ENCODE data around the gene SUN1. TPM values are rescaled to one million over a fixed set of nuclear protein-coding genes. Genes with fewer than 3 reads are reported as not detected.

Gene SUN1
- total RNA-seq, 4 donors from 2014 or later, result 243 to 263 (median 244) TPM

DNA sequence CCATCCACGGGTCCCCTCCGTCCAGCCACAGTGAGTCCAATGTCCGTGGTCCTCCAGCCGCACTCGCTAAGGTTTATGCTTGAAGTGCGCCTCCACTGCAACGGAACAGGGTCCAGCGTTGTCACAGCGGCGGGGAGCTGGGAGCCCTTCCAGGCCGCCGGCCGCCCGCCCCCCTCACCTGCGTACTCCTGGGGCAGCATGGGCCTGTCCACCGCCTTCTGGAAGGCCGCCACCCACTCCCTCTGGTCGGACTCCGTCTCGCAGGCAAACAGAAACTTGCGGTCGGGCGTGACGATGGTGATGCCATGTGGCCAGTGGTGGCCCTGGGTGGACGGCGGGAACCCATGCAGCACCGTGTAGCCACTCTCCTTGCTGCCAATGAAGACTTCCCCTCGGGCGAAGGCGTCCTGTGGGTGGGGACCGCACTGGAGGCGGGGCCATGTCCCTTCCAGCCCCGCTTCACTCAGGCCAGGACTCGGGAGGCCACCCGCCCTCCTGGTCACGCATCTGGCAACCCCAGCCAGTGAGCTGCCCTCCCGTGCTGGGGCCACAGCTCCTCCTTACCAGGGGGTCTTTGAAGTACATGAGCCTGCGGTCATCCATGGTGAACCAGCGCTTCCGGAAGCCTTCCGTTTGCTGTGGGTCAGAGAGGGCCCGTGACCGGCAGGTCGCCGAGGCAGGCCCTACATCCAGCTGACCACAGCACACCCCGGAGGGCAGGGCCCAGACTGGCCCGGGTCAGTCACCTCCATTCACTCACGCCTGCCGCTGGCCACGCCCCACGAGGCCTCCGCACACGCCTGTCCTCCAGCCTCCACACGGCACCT, 66.8 kb downstream of the SUN1 start:
- peaks cover 0 to 60% (median 21%) of the 10 kb centered on the region in 3 donors for H3K36me3 ChIP-seq
- WGBS, 2 donors, result 81 to 85% methylated on average over 42 to 53 of the region's 54 CpGs
- no peak for DNase-seq (ENCODE audit: low spot score in 2 of 2)

GRCh38 chr7:899806-900205, 67.5 kb downstream of the SUN1 start:
- Histone ChIP-seq H3K4me1 (peaks cover 0 to 55% (median 14%) of the 10 kb centered on the region in 4 donors), H3K4me3 (no peak overlapping the region), H3K36me3 (peaks cover 0 to 52% (median 18%) of the 10 kb centered on the region in 3 donors), H3K27ac (peak overlapping the region in 2 of 4 donors; percentile 81), H3K9me3 (no peaks in the 10 kb centered on the region), H3K27me3 (peaks cover 0 to 7% of the 10 kb centered on the region in 2 donors)
- 93% methylated on average over 13 to 16 of the region's 16 CpGs for WGBS, 2 donors
- TF ChIP-seq, protein P1, sequence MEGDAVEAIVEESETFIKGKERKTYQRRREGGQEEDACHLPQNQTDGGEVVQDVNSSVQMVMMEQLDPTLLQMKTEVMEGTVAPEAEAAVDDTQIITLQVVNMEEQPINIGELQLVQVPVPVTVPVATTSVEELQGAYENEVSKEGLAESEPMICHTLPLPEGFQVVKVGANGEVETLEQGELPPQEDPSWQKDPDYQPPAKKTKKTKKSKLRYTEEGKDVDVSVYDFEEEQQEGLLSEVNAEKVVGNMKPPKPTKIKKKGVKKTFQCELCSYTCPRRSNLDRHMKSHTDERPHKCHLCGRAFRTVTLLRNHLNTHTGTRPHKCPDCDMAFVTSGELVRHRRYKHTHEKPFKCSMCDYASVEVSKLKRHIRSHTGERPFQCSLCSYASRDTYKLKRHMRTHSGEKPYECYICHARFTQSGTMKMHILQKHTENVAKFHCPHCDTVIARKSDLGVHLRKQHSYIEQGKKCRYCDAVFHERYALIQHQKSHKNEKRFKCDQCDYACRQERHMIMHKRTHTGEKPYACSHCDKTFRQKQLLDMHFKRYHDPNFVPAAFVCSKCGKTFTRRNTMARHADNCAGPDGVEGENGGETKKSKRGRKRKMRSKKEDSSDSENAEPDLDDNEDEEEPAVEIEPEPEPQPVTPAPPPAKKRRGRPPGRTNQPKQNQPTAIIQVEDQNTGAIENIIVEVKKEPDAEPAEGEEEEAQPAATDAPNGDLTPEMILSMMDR (IDR thresholded peaks at IDR 0.05), result no peak
- no peak for TF ChIP-seq POLR2A (IDR thresholded peaks at IDR 0.05)
- TF ChIP-seq EP300 (IDR thresholded peaks at IDR 0.05), result no peak
- DNase-seq (ENCODE audit: low spot score in 2 of 2), result no peak

More for the DNA sequence above, 66.8 kb downstream of the SUN1 start:
- Histone ChIP-seq H3K4me3 (no peak overlapping the region), H3K9me3 (no peaks in the 10 kb centered on the region), H3K27ac (peak overlapping the region in 2 of 4 donors; percentile 81), H3K4me1 (peaks cover 0 to 48% (median 11%) of the 10 kb centered on the region in 4 donors), H3K27me3 (peaks cover 0 to 7% of the 10 kb centered on the region in 2 donors)
- no peak for TF ChIP-seq POLR2A (IDR thresholded peaks at IDR 0.05)
- no peak for TF ChIP-seq EP300 (IDR thresholded peaks at IDR 0.05)
- TF ChIP-seq, protein P1 (IDR thresholded peaks at IDR 0.05), result no peak

- peak overlapping the region; percentile 68 to 81 (median 76) for H3K27ac ChIP-seq
- peaks cover 0 to 46% (median 11%) of the 10 kb centered on the region in 3 donors for H3K36me3 ChIP-seq
- WGBS, 2 donors, result 55 to 77% methylated on average over 4 to 17 of the region's 26 CpGs
These were observed 68.2 kb downstream of the SUN1 start for GRCh38 chr7:900331-901040.

GRCh38 chr7:901041-901387, 68.7 kb downstream of the SUN1 start:
- 33 to 49% methylated on average over 5 to 7 of the region's 8 CpGs for WGBS, 2 donors
- no peaks in the 10 kb centered on the region for H3K9me3 ChIP-seq
- DNase-seq (ENCODE audit: low spot score in 2 of 2), result no peak
- H3K27ac ChIP-seq, result peak overlapping the region; percentile 68 to 81 (median 76)
- H3K27me3 ChIP-seq, result peaks cover 0 to 7% of the 10 kb centered on the region in 2 donors
- no peak for TF ChIP-seq POLR2A (IDR thresholded peaks at IDR 0.05)
- TF ChIP-seq, protein P1 (IDR thresholded peaks at IDR 0.05), result no peak
- no peak for TF ChIP-seq EP300 (IDR thresholded peaks at IDR 0.05)
- peaks cover 0 to 57% (median 14%) of the 10 kb centered on the region in 4 donors for H3K4me1 ChIP-seq
- no peak overlapping the region for H3K4me3 ChIP-seq
- H3K36me3 ChIP-seq, result peaks cover 0 to 40% (median 6%) of the 10 kb centered on the region in 3 donors

More at GRCh38 chr7:900331-901040, 68.2 kb downstream of the SUN1 start:
- Histone ChIP-seq H3K27me3 (peaks cover 0 to 7% of the 10 kb centered on the region in 2 donors), H3K4me1 (peaks cover 0 to 57% (median 14%) of the 10 kb centered on the region in 4 donors), H3K9me3 (no peaks in the 10 kb centered on the region), H3K4me3 (no peak overlapping the region)
- TF ChIP-seq POLR2A (IDR thresholded peaks at IDR 0.05) (no peak), EP300 (IDR thresholded peaks at IDR 0.05) (no peak)
- TF ChIP-seq, protein P1 (IDR thresholded peaks at IDR 0.05), result no peak
- no peak for DNase-seq (ENCODE audit: low spot score in 2 of 2)
